HG03196 (cell line): ENCODE data around the gene ADNP.

Experiments
- ATAC-seq: cut with Tn5 transposase; IDR thresholded peaks from one replicate; pipeline ENCODE4 v1.9.1; 2021; ENCODE audit not compliant: unreplicated experiment

Gene ADNP

GRCh38 chr20:50852085-50852484, 79.2 kb downstream of the ADNP start:
- ATAC-seq, result no peak

GRCh38 chr20:50850721-50851286, 80.4 kb downstream of the ADNP start:
- ATAC-seq, result no peak

- no peak for ATAC-seq
Observed at GRCh38 chr20:50848846-50849673, 82.2 kb downstream of the ADNP start.

GRCh38 chr20:50848341-50848808, 82.9 kb downstream of the ADNP start:
- no peak for ATAC-seq

- ATAC-seq, result no peak
Observed at GRCh38 chr20:50845566-50846215, 85.5 kb downstream of the ADNP start.

GRCh38 chr20:50844430-50845100, 86.7 kb downstream of the ADNP start:
- ATAC-seq, result peak; percentile 79

GRCh38 chr20:50843331-50844276, 87.6 kb downstream of the ADNP start:
- ATAC-seq, result no peak

- no peak for ATAC-seq
Observed at GRCh38 chr20:50842821-50843220, 88.4 kb downstream of the ADNP start.
